SIG-M5 treated with dmso at 0.1 percent for 504 hours (cell line): Measurements from ENCODE around the gene STOML2.

ENCODE experiments used
- DNase-seq: peaks from one replicate; lab custom pipeline; 2025; ENCODE audit not compliant: unreplicated experiment; lab: John Stamatoyannopoulos, UW

STOML2 gene

GRCh38 chr9:35072461-35073278, 30.3 kb downstream of the STOML2 start, which contains the start of gene VCP:
Gene VCP, minus strand, starts transcription at chr9:35072625. Its CDS starts 272 bp downstream, at chr9:35072353.
- DNase-seq, result peak; percentile 97

DNA sequence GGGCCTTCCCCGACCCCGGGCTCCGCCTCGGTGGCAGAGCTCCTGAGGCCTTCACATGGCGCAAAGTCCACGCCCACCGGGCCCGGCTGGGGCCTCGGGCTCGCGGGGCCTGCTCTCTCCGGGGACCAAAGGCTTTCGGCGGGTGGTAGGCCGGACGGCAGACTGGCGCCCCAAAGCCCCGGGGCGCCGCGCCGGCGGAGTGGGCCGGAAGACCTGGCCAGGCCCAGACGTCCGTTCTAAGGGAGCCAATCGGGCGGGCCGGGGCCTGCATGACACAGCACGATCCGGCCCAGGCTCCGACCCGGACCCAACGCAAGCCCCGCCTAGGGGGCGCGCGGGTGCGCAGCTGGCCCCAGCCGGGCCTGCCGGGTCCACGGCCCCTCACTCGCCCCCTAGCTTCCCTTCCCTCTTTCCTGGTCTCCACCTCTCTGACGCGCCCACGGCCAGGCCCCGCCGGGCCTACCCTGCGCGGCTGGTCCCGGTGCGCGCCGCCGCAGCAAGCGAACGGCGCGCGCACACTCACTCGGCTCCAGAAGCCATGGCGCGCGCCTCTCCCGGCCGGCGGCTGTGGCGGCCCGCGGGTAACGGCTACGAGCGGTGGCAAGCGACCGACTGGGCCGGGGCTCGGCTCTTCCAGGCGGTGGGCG, 31.0 kb downstream of the STOML2 start:
- peak; percentile 74 for DNase-seq

DNA sequence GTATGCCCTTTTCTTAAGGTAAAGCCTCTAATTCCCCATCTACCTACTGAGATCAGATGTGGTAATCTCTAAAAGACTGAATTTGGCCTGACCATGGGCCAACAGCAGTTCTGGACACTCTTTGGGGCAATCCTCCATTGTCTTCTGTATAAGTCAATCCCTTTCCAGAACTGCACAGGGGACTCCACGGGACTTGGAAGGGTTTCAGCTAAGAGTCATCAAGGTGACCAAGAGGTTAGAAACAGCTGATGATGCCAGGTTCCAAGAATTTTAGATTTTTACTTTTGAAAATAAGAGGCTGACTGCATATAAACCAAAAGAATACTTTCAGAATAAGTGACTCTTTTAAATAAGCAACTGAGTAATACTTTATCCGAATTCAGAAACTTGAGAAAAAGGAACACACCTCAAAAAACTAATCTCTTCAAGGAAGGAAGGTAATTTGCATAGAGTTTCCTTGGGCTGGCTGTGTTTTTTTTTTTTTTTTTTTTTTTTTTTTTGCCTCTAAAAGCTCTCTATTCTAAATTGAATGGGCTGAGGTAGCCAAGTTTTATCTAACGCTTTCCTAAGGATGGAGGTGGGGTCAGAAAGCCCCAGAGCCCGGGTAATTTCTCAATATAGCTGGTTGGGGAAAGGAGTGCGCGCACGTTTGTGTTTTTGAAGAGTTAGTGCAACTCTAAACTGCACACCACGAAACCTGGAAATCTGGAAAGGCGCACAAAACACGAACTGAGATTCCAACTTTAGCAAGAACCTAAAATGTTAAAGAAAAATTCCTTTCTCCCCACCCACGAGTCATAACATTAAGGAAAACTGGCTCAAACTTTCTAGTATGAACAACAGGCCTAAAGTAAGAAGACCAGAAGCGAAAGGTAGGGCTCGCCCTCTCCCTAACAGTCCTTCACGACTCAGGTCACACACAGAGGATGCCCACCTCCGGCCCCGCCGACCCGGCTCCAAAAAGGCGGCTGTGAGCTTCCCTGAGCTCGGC, 31.8 kb downstream of the STOML2 start:
- DNase-seq, result no peak

- DNase-seq, result no peak
These were observed 33.9 kb downstream of the STOML2 start for GRCh38 chr9:35069020-35069419.

- no peak for DNase-seq
These were observed 35.9 kb downstream of the STOML2 start for GRCh38 chr9:35067056-35067455.

DNA sequence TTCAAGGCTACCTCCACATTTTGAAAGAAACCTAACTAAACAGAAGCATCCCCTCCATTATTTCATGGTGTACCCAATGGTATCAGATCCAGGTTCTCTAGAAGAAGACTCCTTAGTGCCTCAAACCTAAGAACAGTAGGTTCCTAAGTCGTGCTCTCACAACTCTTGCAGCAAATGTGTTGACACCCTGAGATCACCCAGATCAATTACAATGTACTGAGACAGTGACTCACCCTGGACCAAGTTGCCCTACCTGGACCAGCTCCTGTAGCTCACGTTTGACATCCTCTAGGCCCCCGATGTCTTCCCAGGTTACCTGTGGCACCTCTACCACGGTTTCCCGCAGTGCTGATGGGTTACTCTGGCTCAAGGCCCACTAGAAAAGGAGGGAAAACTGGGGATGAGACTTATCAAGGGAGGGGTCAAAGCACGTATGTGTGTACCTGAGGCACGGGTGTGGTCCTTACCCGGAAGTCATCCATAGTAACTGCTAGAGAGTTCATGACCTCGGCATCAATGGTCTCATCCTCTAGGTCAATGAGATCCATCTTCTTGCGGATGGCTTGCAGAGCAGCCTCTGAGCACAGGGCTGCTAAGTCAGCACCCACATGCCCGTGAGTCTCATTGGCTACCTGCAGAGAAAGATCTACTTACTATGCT, 42.3 kb downstream of the STOML2 start:
- DNase-seq, result no peak

- no peak for DNase-seq
These were observed 43.5 kb downstream of the STOML2 start for GRCh38 chr9:35059438-35059837.

GRCh38 chr9:35057271-35057620, 45.7 kb downstream of the STOML2 start:
- no peak for DNase-seq

- DNase-seq, result no peak
These were observed 46.2 kb downstream of the STOML2 start for GRCh38 chr9:35056571-35057270.

DNA sequence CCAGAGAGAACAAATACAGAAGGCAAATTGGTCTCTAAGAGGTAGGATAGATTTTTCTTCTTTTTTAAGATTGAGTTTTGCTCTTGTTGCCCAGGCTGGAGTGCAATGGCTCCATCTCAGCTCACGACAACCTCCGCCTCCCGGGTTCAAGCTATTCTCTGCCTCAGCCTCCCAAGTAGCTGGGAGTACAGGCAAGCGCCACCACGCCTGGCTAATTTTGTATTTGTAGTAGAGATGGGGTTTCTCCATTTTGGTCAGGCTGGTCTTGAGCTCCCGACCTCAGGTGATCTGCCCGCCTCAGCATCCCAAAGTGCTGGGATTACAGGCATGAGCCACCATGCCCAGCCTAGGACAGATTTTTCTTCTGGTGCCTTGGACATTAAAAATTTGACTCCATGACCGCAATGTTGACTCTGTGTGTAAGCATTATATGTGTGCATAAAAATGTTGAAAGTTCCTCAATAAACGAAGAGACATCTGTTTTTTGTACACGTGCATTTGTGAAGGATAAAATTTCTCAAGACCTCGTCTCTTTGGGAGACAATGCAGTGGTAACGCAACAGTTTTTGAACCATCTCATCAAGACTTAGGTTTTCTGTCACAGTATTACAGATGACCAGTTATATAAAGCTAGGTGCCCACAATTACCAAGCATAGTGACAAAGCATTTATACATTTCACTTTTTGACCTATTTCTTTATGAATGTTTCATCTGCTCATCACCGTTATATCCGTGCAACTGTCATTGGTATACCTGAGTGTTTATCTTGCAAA, 47.9 kb downstream of the STOML2 start:
- no peak for DNase-seq

DNA sequence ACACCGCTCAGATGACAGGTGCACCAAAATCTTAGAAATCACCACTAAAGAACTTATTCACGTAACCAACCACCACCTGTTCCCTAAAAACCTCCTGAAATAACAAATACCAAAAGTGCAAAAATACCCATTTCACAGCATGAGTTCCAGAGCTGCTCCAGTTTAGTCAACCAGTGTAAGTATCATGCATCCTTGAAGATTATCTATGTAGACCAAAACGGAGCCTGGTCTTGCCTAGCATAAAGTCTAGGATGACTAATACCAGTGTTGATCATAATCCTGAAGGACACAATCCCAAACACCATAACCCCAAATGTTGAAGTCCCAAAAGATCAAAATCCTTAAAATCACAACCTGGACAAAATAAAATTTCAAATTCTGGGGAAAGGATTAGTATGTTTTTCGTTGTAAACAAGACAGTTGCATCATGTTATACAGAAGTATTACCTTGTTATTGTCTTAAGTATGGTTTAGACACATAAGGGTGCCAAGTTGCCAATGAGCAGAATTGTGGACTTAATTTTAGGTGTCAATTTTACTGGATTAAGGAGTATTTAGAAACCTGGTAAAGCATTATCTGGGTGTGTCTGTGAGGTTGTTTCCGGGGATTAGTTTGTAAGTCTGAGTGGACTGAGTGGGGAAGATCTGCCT, 48.6 kb downstream of the STOML2 start:
- DNase-seq, result no peak

- DNase-seq, result peak; percentile 55
These were observed 51.6 kb downstream of the STOML2 start for GRCh38 chr9:35051069-35051967.
